ENCODE data around the gene FOXJ1. TPM values are rescaled to one million over a fixed set of nuclear protein-coding genes. Genes with fewer than 3 reads are reported as not detected.

FOXJ1 gene
- total RNA-seq, 6 experiments from 2014 or later, result not detected

- no peak overlapping the region for H3K4me3 Mint-ChIP-seq
- no peak overlapping the region for H3K27ac Mint-ChIP-seq
- TF ChIP-seq, protein P1, sequence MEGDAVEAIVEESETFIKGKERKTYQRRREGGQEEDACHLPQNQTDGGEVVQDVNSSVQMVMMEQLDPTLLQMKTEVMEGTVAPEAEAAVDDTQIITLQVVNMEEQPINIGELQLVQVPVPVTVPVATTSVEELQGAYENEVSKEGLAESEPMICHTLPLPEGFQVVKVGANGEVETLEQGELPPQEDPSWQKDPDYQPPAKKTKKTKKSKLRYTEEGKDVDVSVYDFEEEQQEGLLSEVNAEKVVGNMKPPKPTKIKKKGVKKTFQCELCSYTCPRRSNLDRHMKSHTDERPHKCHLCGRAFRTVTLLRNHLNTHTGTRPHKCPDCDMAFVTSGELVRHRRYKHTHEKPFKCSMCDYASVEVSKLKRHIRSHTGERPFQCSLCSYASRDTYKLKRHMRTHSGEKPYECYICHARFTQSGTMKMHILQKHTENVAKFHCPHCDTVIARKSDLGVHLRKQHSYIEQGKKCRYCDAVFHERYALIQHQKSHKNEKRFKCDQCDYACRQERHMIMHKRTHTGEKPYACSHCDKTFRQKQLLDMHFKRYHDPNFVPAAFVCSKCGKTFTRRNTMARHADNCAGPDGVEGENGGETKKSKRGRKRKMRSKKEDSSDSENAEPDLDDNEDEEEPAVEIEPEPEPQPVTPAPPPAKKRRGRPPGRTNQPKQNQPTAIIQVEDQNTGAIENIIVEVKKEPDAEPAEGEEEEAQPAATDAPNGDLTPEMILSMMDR (IDR thresholded peaks at IDR 0.05), result no peak
- no peaks in the 10 kb centered on the region for H3K36me3 Mint-ChIP-seq (ENCODE audit: low read depth)
- no peak for DNase-seq
- H3K9me3 Mint-ChIP-seq, result no peaks in the 10 kb centered on the region
- H3K27me3 Mint-ChIP-seq (ENCODE audit: insufficient read depth), result peaks cover 16% of the 10 kb centered on the region; the same call in 1 of the 2 replicates
- no peaks in the 10 kb centered on the region for H3K4me1 Mint-ChIP-seq (ENCODE audit: low read depth)
These were observed 17.9 kb downstream of the FOXJ1 start for GRCh38 chr17:76123191-76123499.

DNA sequence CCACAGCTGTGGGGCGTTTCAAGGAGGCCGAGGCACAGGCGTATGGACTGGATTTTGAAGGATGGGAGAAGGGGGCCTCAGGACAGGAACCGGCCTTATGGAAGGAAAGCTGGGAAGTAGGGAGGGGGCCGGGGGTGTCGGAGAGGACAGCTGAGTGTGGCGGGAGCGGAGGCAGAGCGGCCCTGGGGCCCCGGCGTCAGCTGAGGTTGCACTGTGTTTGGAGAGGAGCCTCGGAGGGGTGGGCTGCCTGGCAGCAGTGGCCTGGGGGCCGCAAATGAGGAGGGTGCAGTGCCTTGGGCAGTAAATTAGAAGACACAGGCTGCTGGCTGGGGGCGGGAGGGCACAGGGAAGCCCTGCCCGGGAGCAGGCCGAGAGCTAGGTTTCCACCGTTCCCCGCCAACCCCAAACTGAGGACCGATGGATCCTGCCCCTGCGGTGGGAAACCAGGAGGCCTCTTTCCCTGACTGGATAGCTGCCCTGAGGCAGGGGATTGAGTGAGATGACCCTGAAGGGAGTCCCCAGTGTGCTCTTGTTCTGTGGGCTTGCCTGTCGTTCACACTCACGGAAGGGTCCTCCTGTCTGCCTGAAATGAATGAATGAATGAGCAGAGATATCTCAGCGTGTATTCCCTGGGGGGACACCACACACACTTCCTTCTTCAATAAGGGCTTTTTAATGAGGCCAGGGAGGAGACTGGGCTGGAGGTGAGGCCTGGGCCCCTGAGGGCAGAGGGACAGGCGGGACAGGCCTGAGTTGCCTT is 18.4 kb downstream of the FOXJ1 start:
- H3K4me3 Mint-ChIP-seq, result no peak overlapping the region
- no peaks in the 10 kb centered on the region for H3K4me1 Mint-ChIP-seq (ENCODE audit: low read depth)
- H3K27me3 Mint-ChIP-seq (ENCODE audit: insufficient read depth), result peaks cover 16% of the 10 kb centered on the region; the same call in 1 of the 2 replicates
- no peak for DNase-seq
- no peak overlapping the region; the same call in 1 of the 2 replicates for H3K27ac Mint-ChIP-seq
- no peaks in the 10 kb centered on the region for H3K9me3 Mint-ChIP-seq
- H3K36me3 Mint-ChIP-seq (ENCODE audit: low read depth), result no peaks in the 10 kb centered on the region
- TF ChIP-seq, protein P1 (IDR thresholded peaks at IDR 0.05), result no peak

DNA sequence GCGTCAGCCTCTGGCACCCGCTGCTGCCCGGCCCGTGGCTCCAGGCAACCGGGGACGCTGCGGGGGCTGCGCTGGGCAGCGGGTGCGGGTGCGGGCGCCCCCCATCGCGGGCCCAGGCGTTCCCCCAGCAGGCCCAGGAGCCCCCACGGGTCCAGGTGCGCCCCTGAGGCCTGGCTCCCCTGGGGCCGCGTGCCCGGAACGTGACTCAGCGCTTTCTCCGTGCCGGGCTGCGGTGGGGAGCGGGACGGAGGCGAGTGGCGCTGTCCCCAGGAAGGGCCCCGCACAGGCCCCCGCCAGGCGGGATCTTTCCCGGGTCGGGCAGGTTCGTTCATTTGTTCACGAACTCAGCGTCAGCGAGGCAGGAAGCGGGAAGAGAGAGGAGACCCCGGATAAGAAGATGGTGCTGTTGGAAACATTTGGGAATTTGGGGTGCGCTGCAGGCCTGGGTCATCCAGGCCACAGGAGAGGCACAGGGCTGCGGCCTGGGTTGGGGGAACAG is 19.1 kb downstream of the FOXJ1 start:
- Mint-ChIP-seq H3K27ac (no peak overlapping the region; the same call in 1 of the 2 replicates), H3K4me3 (no peak overlapping the region)

DNA sequence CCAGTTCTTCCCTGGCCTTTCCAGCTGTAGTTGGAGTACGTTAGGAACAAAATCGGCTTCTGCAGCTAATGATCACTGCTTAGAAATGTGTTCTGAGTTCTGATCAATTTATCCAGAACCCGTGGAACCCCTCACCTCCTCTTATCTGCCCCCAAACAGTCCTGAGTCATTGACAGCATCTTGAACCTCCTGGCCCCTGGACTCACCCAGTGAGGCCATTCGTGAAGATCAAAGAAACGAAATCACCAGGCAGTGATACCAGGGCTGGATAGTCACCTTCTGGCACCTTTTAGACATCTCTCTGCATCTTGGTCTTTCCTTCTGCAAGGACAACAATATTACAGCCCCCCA is 20.4 kb downstream of the FOXJ1 start:
- H3K27me3 Mint-ChIP-seq (ENCODE audit: insufficient read depth), result peaks cover 12% of the 10 kb centered on the region; the same call in 1 of the 2 replicates
- no peak for DNase-seq
- no peaks in the 10 kb centered on the region for H3K9me3 Mint-ChIP-seq
- H3K4me3 Mint-ChIP-seq, result no peak overlapping the region
- no peaks in the 10 kb centered on the region for H3K4me1 Mint-ChIP-seq (ENCODE audit: low read depth)
- no peaks in the 10 kb centered on the region for H3K36me3 Mint-ChIP-seq (ENCODE audit: low read depth)
- H3K27ac Mint-ChIP-seq, result no peak overlapping the region
- TF ChIP-seq, protein P1 (IDR thresholded peaks at IDR 0.05), result no peak

More for the DNA sequence above, 19.1 kb downstream of the FOXJ1 start:
- Mint-ChIP-seq H3K4me1 (ENCODE audit: low read depth) (no peaks in the 10 kb centered on the region), H3K27me3 (ENCODE audit: insufficient read depth) (peaks cover 13% of the 10 kb centered on the region; the same call in 1 of the 2 replicates), H3K9me3 (no peaks in the 10 kb centered on the region), H3K36me3 (ENCODE audit: low read depth) (no peaks in the 10 kb centered on the region)
- DNase-seq, result no peak
- TF ChIP-seq, protein P1 (IDR thresholded peaks at IDR 0.05), result no peak

DNA sequence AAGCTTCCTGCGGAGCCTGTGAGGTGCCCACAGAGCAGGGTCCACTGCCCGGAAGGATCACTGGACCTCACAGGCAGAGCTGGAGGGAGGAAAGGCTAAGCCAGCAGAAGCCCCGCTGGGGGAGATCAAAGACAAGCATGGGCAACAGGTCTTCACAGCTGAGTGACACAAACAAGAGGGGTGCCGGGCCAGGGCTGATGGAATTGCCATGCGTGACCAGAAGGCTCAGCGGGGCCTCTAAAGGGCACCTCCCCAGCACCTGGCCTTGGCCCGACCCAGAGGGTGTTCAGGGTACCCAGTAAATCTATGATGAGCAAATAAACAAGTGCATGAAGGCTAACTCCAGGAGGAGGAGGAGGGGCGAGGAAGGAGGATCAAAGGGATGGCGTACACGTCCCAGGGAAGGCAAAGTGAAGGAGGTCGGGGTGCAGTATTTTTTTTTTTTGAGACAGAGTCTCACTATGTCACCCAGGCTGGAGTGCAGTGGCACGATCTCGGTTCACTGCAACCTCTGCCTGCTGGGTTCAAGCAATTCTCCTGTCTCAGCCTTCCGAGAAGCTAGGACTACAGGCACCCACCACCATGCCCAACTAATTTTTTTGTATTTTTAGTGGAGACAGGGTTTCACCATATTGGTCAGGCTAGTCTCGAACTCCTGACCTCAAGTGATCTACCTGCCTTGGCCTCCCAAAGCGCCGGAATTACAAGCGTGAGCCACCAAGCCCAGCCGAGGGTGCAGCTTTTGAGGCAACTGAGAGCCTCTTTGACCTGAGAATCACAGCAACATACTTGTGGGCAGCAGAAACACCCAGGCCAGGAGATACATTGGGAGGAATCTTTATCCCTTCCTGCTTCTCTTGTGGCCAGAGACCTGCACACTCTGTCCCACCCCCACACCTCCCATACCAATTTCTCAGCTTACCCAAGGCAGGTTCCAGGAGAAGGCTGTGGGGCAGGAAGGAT is 21.4 kb downstream of the FOXJ1 start:
- no peak for DNase-seq
- Mint-ChIP-seq H3K27ac (no peak overlapping the region), H3K9me3 (no peaks in the 10 kb centered on the region), H3K4me3 (no peak overlapping the region), H3K36me3 (ENCODE audit: low read depth) (no peaks in the 10 kb centered on the region), H3K4me1 (ENCODE audit: low read depth) (no peaks in the 10 kb centered on the region), H3K27me3 (ENCODE audit: insufficient read depth) (peaks cover 7% of the 10 kb centered on the region; the same call in 1 of the 2 replicates)
- TF ChIP-seq, protein P1 (IDR thresholded peaks at IDR 0.05), result no peak

All from HFFc6 (cell line).